GM19467 (cell line): Measurements from ENCODE around the gene ASCC3.

ENCODE experiments used
- ATAC-seq: cut with Tn5 transposase; IDR thresholded peaks from one replicate; pipeline ENCODE4 v1.9.1; 2021; ENCODE audit warnings: mild to moderate bottlenecking, moderate library complexity; ENCODE audit not compliant: unreplicated experiment

The ASCC3 gene

GRCh38 chr6:100509101-100509500, 372.0 kb downstream of the ASCC3 start:
- no peak for ATAC-seq

- ATAC-seq, result no peak
Measured at GRCh38 chr6:100506651-100507050, 374.5 kb downstream of the ASCC3 start.

- no peak for ATAC-seq
Measured at GRCh38 chr6:100504786-100505737, 376.1 kb downstream of the ASCC3 start.

DNA sequence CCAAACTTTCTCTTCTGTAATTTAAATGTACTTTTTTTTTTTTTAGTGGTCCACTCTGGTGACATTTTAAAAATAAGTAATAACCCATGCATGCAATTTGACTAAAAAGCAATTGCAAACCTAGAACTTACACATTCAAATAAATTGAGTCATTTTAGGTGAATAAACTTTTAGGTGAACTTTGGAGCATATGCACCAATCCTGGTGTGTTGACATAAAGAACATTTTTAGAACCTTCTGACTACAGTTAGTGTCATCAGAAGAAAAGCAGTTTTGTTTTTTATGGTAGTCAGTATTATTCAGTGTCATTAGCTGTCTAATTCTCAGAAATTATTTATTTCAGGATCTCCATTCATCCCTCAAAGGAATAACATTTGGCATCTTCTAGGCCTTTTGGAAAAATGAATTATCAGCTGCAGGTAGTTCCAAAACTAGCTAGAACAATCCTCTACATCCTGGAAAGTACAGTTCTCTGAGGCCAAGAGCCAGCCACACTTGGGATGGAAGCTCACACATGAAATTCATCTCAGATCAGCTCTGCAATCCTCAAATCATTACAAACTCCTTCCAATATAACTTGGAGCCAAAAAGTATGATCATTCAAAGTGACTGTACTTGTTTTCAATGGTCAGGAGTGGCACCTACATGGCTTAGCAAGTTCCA, 378.0 kb downstream of the ASCC3 start:
- ATAC-seq, result no peak

DNA sequence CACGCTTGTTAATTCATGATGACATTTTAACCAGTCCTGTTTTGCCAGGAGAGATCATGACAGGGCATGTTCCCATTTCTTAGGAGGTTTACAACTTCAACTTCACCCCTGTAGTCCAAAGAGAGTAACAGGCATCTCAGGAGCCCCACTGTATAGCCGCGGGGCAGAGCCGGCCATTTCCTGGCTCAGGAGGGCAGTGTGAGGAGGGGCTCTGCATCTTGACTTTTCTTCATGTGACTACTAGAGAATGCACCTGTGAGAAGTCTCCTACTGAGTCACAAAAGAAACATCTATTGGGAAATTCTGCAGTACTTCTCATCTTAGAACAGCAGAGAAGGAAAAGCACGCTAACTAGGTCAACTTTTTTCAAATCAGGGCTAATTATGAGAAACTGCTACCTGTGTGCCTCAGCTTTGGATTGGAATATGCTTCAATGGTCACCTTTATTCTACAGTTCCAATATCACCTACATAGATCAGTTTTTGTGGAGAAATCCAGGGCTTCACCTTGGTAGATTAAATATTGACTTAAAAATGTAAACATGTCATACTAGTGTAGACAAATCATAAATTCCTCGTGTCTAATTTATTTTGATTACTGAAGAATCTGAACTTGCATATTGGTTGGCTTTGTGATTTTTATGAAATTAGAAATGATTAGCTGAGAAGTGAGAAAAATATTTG, 387.8 kb downstream of the ASCC3 start:
- ATAC-seq, result no peak

DNA sequence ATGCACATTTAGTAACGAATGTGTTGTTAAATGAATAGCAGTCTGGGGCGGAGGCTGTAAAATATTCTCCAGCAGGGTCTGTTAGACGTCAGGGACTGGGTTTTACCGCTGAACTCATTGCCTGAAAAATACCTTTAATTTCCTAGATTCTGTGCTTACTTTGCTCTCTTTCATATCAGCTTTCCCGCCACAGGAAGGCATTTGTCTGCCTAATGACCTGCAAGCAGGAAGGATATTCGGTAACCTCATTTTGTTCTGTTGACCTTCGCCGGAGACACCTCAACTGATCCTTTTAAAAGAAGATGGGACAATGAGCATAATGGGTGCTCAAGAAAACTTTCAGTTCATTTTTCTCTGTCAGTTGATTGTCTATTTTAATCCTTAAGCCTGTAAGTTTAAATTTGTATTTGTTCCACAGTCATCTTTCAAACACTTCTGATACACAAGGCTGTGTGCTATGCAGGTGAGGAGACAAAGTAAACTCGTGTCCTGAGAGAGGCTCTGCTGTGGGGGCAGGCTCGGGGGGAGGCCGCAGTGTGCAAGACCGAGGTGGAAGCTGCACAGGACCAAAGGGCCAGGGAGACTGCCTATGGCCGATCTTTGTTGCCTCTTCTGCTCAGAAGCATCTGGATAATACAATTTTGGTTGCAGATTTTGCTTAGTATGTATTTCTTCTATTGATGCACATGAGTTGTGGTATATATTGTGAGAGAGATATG, 389.0 kb downstream of the ASCC3 start:
- no peak for ATAC-seq

GRCh38 chr6:100490065-100490464, 391.1 kb downstream of the ASCC3 start:
- no peak for ATAC-seq

DNA sequence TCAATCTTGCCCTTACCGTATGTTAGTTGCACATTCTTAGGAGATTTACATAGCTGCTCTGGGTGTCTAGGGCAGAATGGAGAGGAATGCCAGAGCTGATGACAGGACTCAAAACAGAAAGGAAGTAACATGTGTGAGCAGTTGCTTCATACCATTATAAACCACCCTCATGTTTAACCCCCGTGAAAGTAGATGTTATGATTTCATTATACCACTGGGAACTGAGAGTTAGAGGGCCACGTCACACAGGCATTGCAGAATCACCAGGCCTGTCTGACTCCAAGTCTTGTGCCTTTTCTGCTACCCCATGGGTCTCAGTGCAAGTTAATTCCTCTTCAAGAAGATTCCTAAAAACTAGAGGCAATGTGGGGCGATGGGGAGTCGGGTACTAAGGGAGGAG, 392.9 kb downstream of the ASCC3 start:
- no peak for ATAC-seq

DNA sequence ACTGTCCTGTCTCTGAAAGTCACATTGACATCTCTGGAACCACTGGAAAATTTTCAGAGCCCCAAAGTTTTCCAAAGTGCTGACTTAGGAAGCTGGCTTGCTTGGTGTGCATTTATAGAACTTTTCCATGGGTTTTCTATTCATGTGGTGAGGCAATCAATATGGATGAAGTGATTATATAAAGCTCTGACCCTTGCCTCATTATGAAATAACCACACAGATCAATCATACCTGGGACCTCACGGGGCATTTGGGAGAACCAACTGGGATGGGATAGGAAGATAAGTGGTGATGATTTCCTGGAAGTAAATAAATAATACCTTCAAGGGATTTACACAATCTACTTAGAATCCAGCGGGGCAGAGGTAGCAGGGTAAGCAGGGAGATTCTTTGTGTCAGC, 393.5 kb downstream of the ASCC3 start:
- ATAC-seq, result no peak

DNA sequence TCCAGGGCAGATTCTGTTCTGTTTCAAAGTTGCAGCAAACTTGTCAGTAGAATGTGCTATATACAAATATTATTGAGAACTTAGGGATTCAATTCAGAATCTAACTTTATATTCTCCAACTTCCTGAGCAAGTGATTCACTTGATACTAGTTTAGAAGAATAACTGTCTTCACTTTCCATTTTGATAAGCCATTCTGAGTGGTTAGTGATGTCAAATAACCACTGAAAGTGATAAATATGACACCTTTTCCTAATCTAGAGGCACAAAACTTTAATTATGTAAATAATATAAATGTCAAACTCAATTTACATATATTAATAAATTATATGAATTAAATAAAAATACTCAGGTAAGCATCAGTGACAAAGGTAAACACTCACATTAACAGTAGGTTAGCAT, 395.9 kb downstream of the ASCC3 start:
- ATAC-seq, result no peak

GRCh38 chr6:100484474-100484873, 396.7 kb downstream of the ASCC3 start:
- ATAC-seq, result no peak

- ATAC-seq, result no peak
Measured at GRCh38 chr6:100482698-100483097, 398.4 kb downstream of the ASCC3 start.

DNA sequence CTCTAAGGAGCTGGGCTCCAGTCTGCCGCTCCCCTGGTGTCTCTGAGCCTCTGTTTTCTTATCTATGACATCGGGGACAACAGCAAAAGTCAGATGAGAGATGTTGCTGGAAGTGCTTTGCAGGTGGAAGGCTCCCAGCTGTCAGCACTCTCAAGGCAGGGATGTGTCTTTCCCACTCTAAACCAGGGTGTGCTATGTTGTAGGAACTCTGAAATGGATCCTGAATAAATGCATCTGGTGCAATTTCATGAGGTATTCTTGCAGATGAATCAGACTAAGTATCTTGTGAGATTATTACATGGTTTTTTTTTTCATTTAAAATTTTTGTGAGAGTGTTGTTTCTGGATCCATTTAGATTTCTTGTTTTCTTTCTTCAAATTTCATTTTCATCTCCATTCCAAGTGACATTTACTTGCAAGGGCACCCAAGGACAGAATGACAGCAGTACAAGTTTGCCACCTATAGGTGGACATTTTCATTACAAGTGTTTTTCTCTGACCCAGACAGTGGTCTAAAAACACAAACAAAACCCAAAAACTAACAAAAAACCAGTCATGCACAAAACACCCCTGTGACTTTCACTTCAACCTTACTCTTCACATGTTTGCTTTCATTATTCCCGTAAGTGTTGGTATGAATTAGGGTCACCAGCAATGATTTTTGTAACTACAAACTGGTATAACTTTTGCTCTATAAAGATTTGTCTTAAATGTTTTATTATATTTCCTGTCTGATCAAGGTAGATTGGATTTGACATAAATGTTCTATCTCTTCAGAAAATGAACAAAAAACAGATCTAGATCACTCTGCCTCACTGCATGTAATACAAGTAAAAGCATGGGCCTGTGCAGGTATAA, 401.7 kb downstream of the ASCC3 start:
- ATAC-seq, result peak; percentile 70

DNA sequence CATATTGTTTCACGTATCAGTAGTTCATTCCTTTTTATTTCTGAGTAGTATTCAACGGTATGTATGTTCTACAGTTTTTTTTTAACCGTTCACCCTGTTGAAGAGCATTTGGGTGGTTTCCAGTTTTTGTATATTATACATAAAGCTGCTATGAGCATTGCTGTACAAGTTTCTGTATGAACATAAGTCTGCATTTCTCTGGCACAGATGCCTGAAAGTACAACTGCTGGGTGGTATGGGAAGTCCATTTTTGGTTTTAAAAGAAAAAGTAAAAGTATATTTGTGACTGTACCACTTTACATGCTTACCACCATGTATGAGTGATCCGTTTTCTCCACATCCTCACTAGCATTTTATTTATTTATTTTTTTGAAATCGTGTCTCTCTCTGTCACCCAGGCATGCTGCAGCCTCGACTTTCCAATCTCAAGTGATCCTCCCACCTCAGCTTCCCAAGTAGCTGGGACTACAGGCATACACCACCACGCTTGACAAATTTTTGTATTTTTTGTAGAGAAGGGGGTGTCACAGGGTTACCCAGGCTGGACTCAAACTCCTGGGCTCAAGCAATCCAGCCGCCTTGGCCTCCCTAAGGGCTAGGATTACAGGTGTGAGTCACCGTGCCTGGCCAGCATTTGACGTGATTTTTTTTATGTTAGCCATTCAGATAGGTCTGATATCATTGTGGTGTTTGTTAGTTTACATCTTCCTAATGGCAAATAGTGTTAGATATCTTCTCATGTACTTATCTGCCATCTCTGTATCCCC, 405.4 kb downstream of the ASCC3 start:
- peak; percentile 64 for ATAC-seq

DNA sequence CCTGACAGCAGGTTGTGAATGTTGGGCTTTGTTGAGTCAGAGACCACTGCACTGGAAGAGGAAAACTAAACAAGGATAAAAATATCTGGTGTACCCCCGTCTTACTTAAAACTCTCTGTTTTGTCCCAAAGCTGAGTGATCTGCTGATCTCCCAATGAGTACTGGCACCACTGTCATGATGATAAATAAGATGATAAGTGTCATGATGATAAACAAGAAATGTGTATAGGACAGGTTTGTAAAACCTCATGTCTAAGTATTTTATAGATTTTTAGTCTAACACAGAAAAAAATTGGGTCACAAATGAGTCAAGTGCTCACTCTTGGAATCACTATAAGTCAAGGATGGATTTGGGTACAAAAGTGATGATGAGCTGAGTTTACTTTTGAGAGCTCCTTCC, 407.9 kb downstream of the ASCC3 start:
- no peak for ATAC-seq

DNA sequence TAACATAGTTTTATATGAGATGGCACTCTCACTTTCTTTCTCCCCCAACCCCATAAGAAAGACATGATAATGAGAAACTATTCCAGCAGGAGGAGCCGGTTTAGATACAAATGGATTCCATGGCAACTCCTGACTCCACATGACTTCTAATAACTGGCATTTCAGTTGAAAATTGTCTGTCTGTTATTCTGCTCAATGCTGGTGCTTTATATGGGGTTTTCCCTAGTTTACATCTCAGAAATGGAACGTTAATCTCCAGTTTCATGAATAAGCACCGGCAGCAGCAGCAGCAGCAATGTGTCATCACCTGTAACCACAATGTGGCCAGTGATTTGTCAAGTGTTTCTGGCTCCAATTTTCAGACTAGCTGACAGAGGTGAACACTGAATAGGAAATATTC, 408.5 kb downstream of the ASCC3 start:
- ATAC-seq, result peak; percentile 74

DNA sequence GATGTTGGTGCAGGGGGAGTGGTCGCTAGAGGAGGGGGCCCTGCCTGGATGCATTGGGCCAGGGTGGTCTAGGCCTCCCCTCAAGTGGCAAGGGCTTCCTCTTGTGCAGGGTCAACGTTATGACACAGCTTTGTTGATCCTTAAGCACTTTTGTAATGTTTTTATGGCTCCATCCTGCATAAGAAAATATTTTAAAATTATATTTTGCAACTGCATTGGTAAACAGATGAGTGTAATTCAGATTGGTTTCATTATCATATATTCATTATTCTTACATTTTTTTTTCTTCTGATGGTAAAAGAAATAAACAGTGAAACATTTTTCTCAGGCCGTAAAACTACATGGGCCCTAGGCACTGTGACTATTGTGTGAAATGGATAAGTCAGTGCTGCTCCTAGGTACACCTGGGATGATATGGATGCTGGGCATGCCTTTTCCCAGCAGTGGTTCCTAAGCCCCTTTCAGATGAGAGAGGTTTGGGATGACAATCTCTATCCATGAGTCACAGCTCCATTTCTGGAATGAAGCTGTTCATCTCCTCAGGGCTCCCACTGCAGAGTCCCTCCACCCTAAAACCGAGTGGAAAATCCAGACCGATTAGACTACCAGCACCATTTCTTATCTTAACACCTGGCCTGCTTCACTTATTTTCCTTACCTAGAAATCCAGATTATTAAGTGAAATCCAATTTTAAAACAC, 410.6 kb downstream of the ASCC3 start:
- ATAC-seq, result no peak

GRCh38 chr6:100469101-100469859, 411.8 kb downstream of the ASCC3 start:
- no peak for ATAC-seq
